Measurements from ENCODE around the gene SLC34A2.
A peak's percentile ranks its signal among the peaks of the same experiment; 100 is the strongest.
"Not testable (repeated sequence)": the region's sequence is repeated elsewhere in the genome, so short reads cannot be mapped to it uniquely, and the experiment has no call there.

Gene SLC34A2, protein sequence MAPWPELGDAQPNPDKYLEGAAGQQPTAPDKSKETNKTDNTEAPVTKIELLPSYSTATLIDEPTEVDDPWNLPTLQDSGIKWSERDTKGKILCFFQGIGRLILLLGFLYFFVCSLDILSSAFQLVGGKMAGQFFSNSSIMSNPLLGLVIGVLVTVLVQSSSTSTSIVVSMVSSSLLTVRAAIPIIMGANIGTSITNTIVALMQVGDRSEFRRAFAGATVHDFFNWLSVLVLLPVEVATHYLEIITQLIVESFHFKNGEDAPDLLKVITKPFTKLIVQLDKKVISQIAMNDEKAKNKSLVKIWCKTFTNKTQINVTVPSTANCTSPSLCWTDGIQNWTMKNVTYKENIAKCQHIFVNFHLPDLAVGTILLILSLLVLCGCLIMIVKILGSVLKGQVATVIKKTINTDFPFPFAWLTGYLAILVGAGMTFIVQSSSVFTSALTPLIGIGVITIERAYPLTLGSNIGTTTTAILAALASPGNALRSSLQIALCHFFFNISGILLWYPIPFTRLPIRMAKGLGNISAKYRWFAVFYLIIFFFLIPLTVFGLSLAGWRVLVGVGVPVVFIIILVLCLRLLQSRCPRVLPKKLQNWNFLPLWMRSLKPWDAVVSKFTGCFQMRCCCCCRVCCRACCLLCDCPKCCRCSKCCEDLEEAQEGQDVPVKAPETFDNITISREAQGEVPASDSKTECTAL

GRCh38 chr4:25654971-25655963, at the start of gene SLC34A2:
Gene SLC34A2 (plus strand): TSS chr4:25655851. CDS start chr4:25662501, 6,650 bp downstream.
- Histone ChIP-seq H3K9me3 (ENCODE audit: control insufficient read depth, insufficient read depth, low read length) (no peaks in the 10 kb centered on the region), H3K4me1 (ENCODE audit: control insufficient read depth, insufficient read depth, low read length) (peaks cover 14% of the 10 kb centered on the region), H3K36me3 (ENCODE audit: control insufficient read depth, insufficient read depth, low read length) (no peaks in the 10 kb centered on the region), H3K27me3 (ENCODE audit: control insufficient read depth, insufficient read depth, low read length) (peaks cover 16% of the 10 kb centered on the region), H3K4me3 (ENCODE audit: low read length) (peak within 1 kb of the TSS; percentile 2; the same call in 1 of the 2 replicates), H3K27ac (ENCODE audit: low read length) (no peak within 1 kb of the TSS)
- WGBS (ENCODE audit: insufficient coverage, insufficient read length), result no CpG with 5 or more reads among the region's 71 CpGs
- DNase-seq (ENCODE audit: low read depth, low spot score), result no peak

- no peak for DNase-seq (ENCODE audit: low read depth, low spot score)
- Histone ChIP-seq H3K4me3 (ENCODE audit: low read length) (no peak overlapping the region), H3K27ac (ENCODE audit: low read length) (no peak overlapping the region), H3K36me3 (ENCODE audit: control insufficient read depth, insufficient read depth, low read length) (no peaks in the 10 kb centered on the region), H3K4me1 (ENCODE audit: control insufficient read depth, insufficient read depth, low read length) (no peaks in the 10 kb centered on the region), H3K9me3 (ENCODE audit: control insufficient read depth, insufficient read depth, low read length) (no peaks in the 10 kb centered on the region), H3K27me3 (ENCODE audit: control insufficient read depth, insufficient read depth, low read length) (no peaks in the 10 kb centered on the region)
- no CpG with 5 or more reads among the region's 5 CpGs for WGBS (ENCODE audit: insufficient coverage, insufficient read length)
Observed at GRCh38 chr4:25608644-25609043, 47.0 kb upstream of the SLC34A2 start.

DNA sequence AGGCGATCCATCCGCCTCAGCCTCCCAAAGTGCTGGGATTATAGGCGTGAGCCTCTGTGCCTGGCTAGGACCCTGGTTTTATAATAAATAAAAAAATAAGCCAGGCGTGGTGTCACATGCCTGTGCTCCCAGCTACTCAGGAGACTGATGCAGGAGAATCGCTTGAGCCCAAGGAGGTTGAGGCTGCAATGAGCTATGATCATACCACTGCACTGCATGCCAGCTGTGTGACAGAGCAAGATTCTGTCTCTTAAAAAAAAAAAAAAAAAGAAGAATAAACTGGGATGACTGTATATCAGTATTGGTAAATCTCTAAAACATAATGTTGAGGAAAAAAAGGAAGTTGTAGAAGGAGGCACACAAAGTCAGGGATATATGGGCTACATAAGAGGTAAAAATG, 45.7 kb upstream of the SLC34A2 start:
- H3K4me3 ChIP-seq (ENCODE audit: low read length), result no peak overlapping the region
- H3K27ac ChIP-seq (ENCODE audit: low read length), result no peak overlapping the region
- no CpG with 5 or more reads among the region's 5 CpGs for WGBS (ENCODE audit: insufficient coverage, insufficient read length)
- H3K36me3 ChIP-seq (ENCODE audit: control insufficient read depth, insufficient read depth, low read length), result no peaks in the 10 kb centered on the region
- no peaks in the 10 kb centered on the region for H3K4me1 ChIP-seq (ENCODE audit: control insufficient read depth, insufficient read depth, low read length)
- no peaks in the 10 kb centered on the region for H3K9me3 ChIP-seq (ENCODE audit: control insufficient read depth, insufficient read depth, low read length)
- no peaks in the 10 kb centered on the region for H3K27me3 ChIP-seq (ENCODE audit: control insufficient read depth, insufficient read depth, low read length)
- DNase-seq (ENCODE audit: low read depth, low spot score), result no peak

GRCh38 chr4:25613613-25614012, 42.0 kb upstream of the SLC34A2 start:
- H3K36me3 ChIP-seq (ENCODE audit: control insufficient read depth, insufficient read depth, low read length); H3K27ac ChIP-seq (ENCODE audit: low read length); H3K4me1 ChIP-seq (ENCODE audit: control insufficient read depth, insufficient read depth, low read length); H3K9me3 ChIP-seq (ENCODE audit: control insufficient read depth, insufficient read depth, low read length); H3K27me3 ChIP-seq (ENCODE audit: control insufficient read depth, insufficient read depth, low read length); H3K4me3 ChIP-seq (ENCODE audit: low read length); DNase-seq (ENCODE audit: low read depth, low spot score): not testable (repeated sequence)
- WGBS (ENCODE audit: insufficient coverage, insufficient read length), result no CpG with 5 or more reads among the region's 9 CpGs

- no peak for DNase-seq (ENCODE audit: low read depth, low spot score)
- Histone ChIP-seq H3K9me3 (ENCODE audit: control insufficient read depth, insufficient read depth, low read length) (no peaks in the 10 kb centered on the region), H3K4me3 (ENCODE audit: low read length) (no peak overlapping the region), H3K36me3 (ENCODE audit: control insufficient read depth, insufficient read depth, low read length) (no peaks in the 10 kb centered on the region), H3K4me1 (ENCODE audit: control insufficient read depth, insufficient read depth, low read length) (no peaks in the 10 kb centered on the region), H3K27ac (ENCODE audit: low read length) (no peak overlapping the region), H3K27me3 (ENCODE audit: control insufficient read depth, insufficient read depth, low read length) (no peaks in the 10 kb centered on the region)
- WGBS (ENCODE audit: insufficient coverage, insufficient read length), result no CpG with 5 or more reads among the region's 6 CpGs
Observed at GRCh38 chr4:25614807-25615206, 40.8 kb upstream of the SLC34A2 start.

- Histone ChIP-seq H3K27ac (ENCODE audit: low read length) (no peak overlapping the region), H3K4me3 (ENCODE audit: low read length) (no peak overlapping the region), H3K9me3 (ENCODE audit: control insufficient read depth, insufficient read depth, low read length) (no peaks in the 10 kb centered on the region), H3K4me1 (ENCODE audit: control insufficient read depth, insufficient read depth, low read length) (no peaks in the 10 kb centered on the region), H3K27me3 (ENCODE audit: control insufficient read depth, insufficient read depth, low read length) (no peaks in the 10 kb centered on the region), H3K36me3 (ENCODE audit: control insufficient read depth, insufficient read depth, low read length) (no peaks in the 10 kb centered on the region)
- no CpG with 5 or more reads among the region's 15 CpGs for WGBS (ENCODE audit: insufficient coverage, insufficient read length)
- DNase-seq (ENCODE audit: low read depth, low spot score), result no peak
Observed at GRCh38 chr4:25621027-25621930, 34.4 kb upstream of the SLC34A2 start.

DNA sequence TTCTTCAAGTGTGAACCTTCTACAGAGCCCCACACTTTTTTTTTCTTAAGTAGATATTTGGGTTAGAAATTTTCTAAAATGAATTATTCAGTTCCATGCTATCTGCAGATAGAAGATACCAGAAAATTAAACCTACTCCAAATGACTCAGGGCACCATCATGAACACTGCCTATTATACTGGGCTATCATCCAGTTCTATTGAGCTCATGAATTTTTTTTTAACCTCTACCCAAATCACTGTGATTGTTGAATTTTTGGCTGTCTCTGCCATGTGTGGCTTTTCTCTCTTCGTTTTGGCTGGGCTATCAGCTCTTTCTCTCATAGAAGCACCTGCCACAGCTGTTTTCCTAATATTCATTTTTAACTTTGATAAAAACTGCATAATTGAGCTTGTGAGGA, 31.0 kb upstream of the SLC34A2 start:
- H3K4me1 ChIP-seq (ENCODE audit: control insufficient read depth, insufficient read depth, low read length), result no peaks in the 10 kb centered on the region
- no CpG with 5 or more reads among the region's 1 CpG for WGBS (ENCODE audit: insufficient coverage, insufficient read length)
- H3K4me3 ChIP-seq (ENCODE audit: low read length), result no peak overlapping the region
- DNase-seq (ENCODE audit: low read depth, low spot score), result no peak
- H3K9me3 ChIP-seq (ENCODE audit: control insufficient read depth, insufficient read depth, low read length), result no peaks in the 10 kb centered on the region
- H3K27ac ChIP-seq (ENCODE audit: low read length), result no peak overlapping the region
- H3K27me3 ChIP-seq (ENCODE audit: control insufficient read depth, insufficient read depth, low read length), result no peaks in the 10 kb centered on the region
- H3K36me3 ChIP-seq (ENCODE audit: control insufficient read depth, insufficient read depth, low read length), result no peaks in the 10 kb centered on the region

GRCh38 chr4:25628451-25628850, 27.2 kb upstream of the SLC34A2 start:
- Histone ChIP-seq H3K4me1 (ENCODE audit: control insufficient read depth, insufficient read depth, low read length) (no peaks in the 10 kb centered on the region), H3K9me3 (ENCODE audit: control insufficient read depth, insufficient read depth, low read length) (no peaks in the 10 kb centered on the region), H3K27me3 (ENCODE audit: control insufficient read depth, insufficient read depth, low read length) (no peaks in the 10 kb centered on the region), H3K4me3 (ENCODE audit: low read length) (no peak overlapping the region), H3K27ac (ENCODE audit: low read length) (no peak overlapping the region), H3K36me3 (ENCODE audit: control insufficient read depth, insufficient read depth, low read length) (no peaks in the 10 kb centered on the region)
- DNase-seq (ENCODE audit: low read depth, low spot score), result no peak
- no CpG with 5 or more reads among the region's 2 CpGs for WGBS (ENCODE audit: insufficient coverage, insufficient read length)

DNA sequence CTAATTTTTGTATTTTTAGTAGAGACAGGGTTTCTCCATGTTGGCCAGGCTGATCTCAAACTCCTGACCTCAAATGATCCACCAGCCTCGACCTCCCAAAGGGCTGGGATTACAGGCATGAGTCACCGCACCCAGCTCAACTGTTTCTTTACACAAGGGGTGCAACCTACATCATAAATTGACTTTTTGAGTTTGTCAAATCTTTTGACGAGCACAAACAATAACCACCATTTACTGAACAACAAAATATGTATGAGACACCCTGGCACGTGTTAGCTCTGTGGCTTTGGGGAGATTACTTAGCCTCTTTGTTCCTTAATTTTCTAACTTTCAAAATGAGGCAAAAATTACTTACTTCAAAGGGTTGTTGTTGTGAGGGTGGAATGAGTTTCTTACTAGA, 23.5 kb upstream of the SLC34A2 start:
- Histone ChIP-seq H3K9me3 (ENCODE audit: control insufficient read depth, insufficient read depth, low read length) (no peaks in the 10 kb centered on the region), H3K27me3 (ENCODE audit: control insufficient read depth, insufficient read depth, low read length) (no peaks in the 10 kb centered on the region), H3K27ac (ENCODE audit: low read length) (no peak overlapping the region), H3K36me3 (ENCODE audit: control insufficient read depth, insufficient read depth, low read length) (no peaks in the 10 kb centered on the region), H3K4me1 (ENCODE audit: control insufficient read depth, insufficient read depth, low read length) (no peaks in the 10 kb centered on the region), H3K4me3 (ENCODE audit: low read length) (no peak overlapping the region)
- no peak for DNase-seq (ENCODE audit: low read depth, low spot score)
- WGBS (ENCODE audit: insufficient coverage, insufficient read length), result no CpG with 5 or more reads among the region's 4 CpGs

All from iPS DF 6.9 (cell line).